Activated CD4-positive, alpha-beta T cell treated with anti-CD3 and anti-CD28 coated beads, Interleukin-2, Interleukin-4, amounts not matched to agents 100 ng/mL and 50 ng/mL, durations not matched to agents 16 hours and 8 hours (primary cell): ENCODE measurements around the gene HAUS3.

ENCODE experiments used
- DNase-seq: peaks from one replicate; pipeline ENCODE4 v3.0.0-alpha.2; 2020; ENCODE audit warnings: low spot score

The HAUS3 gene

DNA sequence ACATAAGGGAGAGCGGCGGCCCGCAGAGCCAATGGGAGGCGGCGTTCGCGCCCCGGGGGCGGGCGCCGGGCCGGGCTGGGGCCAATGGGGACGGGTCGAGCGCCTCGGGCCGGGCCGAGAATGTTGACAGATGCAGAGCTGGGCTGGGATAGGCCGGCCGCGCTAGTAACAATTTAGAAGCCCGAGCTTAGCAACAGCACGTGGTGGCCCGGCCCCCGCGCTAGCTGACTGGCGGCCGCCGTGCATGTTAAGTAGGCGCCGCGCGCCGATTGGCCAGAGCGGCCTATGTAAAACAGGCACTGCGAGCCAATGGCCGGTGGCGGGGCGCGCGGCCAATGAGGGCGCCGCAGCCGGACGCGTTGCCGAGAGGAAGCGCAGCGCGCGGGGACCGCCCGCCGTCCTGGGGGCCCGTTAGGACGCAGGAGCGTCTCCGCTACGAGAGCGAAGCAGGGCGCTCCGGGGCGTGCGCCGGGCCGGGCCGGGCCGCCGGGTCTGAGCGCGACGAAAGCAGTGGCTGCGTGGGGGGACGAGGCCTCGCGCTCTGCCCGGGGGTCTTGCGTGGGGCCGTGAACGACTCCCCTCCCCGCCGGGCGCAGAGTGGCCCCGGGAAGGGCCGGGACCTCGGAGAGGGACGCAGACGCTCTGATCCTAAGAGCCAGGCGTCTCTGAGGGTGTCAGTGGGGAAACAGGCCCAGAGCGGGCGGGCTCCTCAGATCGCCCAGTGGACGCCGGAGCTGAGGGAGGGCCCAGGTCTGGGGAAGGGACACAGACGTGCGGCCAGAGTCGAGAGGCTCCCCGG is 20.4 kb upstream of the HAUS3 start:
- peak; percentile 98 for DNase-seq

- no peak for DNase-seq
Observed at GRCh38 chr4:2261853-2262144, 19.9 kb upstream of the HAUS3 start, which contains the start of gene MXD4. MXD4 (minus strand) TSS chr4:2262109; CDS start chr4:2261980, 129 bp downstream.

GRCh38 chr4:2261110-2261852 is 19.4 kb upstream of the HAUS3 start:
- peak; percentile 26 for DNase-seq

DNA sequence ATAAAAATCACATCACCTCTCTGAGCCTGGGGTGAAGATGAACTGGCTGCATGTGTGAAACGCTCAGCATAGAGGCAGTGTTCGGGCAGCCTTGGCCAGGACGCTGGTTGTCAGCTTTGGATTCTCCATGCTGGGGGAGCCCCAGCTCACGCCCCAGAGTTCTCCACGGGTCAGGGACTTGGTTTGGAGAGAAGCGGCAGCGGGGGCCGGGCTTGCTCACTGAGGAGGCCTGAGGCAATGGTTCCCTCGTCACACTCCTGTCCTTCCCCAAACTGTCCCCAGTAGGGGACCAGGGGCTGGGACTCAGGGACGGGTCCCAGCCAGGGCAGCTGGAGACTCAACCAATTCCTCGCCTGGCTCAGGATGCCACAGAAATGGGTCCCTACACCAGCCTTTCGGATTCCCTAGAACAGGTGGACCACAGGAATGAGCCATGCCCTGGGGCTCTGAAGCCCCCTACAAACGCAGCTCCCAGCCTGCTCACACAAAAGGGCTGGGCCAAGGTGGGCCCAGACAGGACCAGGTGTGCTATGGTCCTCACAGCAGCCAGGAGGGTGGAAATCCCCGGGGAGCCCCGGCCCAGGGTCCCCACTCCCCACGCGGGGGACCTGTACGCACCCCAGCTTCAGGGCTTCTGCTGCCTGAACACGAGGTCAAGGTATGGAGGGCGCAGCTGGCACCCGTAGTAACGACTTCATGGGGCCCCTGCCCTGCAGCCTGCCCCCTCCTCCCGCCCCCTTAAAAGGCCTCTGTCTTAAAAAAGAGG is 18.6 kb upstream of the HAUS3 start:
- no peak for DNase-seq

DNA sequence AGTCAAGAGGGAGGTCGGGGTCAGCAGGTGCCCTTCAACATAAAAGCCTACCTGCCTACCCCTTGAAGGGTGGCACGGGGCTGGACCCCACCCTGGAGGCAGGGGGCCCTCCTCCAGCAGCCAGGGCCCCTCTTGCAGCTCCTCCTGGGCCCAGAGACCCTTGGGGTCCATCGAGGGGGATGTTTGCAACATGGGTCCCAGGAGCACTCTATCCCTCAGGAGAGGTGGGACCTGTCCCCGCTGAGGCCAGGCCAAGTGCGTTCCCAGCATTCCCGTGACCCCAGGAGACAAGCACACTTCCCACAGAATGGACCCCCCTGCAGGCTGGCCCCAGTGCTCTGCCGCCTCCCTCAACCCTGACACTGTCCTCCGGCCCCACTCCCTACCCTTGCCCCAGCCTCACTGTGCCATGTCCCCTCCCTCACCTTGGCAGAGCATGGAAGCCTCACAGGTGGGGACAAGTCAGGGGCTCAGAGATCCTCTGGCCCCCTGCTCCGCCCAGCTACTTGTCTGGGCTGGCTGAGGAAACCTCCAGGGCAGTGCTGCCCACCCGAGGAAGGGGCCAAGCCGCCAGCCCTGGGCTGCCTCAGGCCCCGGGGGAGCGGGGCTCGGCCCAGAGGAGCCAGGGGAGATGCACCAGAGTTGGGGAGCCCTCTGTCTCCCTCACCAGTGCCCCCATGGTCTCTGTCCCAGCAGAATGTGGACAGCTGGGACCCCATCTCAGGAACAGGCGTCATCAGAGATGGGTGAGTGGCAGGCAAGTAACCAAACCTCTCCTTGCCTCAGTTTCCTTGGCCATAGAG is 17.8 kb upstream of the HAUS3 start:
- no peak for DNase-seq

GRCh38 chr4:2259036-2259540 is 17.2 kb upstream of the HAUS3 start:
- no peak for DNase-seq

DNA sequence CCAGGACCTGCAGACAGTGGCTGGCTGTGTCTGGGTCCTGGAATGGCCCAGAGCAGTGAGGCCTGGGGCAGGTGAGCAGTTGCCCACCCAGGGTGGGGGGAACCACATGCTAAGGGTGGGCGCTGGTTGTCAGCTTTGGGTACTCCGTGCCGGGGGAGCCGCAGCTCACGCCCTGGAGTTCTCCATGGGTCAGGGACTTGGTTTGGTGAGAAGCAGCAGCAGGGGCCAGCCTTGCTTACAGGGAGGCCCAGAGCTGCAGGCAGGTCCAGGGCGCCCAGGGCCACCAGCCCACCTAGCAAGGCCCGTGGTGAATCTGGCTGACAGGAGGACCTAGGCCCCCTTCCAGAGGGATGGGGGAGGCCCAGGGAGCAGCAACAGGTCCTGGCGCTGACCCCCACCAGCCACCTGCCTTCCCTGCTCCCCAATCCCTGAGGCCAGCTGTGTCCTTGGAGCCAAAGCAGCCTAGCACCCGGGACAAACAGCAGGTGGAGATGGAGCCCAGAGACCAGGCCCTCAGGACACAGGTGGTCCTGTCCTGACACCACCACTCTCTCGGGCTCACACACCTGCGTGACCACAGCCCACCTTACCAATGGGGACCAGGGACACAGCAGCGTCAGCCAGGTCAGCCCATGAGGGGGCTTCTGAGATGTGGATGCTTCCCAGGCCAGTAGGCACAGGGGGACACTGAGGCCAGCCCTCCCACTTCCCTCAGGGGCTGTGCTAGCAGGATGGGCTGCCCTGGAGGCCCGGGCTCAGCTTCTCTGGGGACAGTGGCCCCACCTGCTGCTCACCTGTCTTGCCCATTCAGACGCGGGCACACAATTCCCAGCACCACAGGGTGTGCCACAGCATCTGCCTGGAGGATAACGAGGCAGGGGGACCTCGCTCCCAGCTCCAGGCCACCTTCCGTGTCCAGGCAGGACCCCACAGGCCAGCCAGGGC is 16.4 kb upstream of the HAUS3 start:
- DNase-seq, result no peak

GRCh38 chr4:2257361-2258081 is 15.6 kb upstream of the HAUS3 start:
- no peak for DNase-seq

- no peak for DNase-seq
Observed at GRCh38 chr4:2256781-2257191, 14.9 kb upstream of the HAUS3 start.

GRCh38 chr4:2256156-2256731 is 14.3 kb upstream of the HAUS3 start:
- DNase-seq, result no peak

DNA sequence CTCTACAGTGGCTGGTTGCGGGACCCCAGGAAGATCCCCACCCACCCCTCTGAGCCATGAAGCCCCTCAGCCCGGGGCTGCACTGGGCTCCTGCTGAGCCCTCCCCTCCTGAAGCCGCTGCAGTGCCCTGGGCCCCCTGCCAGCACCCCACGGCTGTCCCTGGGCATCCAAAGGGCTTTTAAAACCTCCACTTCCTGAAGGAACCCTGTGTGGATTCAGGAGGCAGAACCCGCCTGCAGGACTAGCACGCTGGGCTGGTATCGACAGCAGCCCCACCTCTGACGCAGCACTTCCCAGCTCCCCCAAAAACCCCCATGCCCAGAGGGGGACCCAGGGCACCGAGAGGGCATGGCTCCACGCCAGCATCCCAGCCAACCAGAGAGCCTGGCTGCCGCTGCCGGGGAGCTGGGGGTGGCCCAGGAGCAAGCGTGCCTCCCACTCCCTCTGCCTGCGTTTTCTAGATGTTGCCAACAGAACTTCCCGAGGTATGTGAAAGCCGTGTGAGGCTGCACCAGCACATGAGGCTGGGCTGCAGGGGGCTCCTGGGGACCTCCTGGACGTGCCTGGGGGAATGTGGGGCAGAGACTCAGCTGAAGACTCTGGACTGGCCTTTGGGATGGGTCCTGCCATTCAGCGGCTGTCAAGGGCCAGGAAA is 13.7 kb upstream of the HAUS3 start:
- no peak for DNase-seq

DNA sequence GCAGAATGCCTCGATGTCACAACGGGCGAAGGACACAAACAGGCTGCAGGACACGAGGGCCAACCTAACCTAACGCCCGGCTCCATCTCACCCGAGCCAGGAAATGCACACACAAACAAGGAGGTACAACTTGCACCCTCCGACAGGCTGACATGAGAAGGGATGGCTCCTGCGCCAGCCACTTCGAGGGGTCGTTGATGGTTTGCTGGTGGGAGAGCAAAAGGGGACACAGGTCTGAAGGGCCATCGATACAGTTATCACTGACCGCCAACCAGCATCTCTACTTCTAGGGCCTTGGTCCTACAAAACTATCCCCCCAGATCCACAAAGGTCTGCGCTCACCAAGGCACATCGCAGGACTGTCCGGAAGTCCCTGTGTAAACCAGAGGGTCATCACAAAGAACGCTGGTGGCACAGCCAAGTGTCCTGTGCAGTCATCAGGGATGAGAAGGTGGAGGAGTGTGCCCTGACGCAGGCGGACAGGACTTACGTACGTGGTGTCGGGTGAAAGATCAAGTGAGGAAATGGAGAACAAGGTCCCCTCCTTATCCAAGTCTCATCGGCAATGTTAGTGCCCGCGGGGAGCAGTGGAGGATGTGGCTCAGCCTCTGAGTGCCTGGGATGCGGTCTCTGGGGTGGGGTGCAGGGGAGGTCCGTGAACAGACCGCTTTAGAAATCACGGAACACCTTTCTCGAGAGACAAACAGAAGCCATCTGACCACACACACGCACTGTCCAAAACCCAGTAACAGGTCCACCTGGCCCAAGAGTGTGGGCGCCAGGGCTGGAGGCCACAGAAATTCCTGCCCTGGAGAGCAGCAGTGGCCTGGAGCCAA is 13.0 kb upstream of the HAUS3 start:
- no peak for DNase-seq

DNA sequence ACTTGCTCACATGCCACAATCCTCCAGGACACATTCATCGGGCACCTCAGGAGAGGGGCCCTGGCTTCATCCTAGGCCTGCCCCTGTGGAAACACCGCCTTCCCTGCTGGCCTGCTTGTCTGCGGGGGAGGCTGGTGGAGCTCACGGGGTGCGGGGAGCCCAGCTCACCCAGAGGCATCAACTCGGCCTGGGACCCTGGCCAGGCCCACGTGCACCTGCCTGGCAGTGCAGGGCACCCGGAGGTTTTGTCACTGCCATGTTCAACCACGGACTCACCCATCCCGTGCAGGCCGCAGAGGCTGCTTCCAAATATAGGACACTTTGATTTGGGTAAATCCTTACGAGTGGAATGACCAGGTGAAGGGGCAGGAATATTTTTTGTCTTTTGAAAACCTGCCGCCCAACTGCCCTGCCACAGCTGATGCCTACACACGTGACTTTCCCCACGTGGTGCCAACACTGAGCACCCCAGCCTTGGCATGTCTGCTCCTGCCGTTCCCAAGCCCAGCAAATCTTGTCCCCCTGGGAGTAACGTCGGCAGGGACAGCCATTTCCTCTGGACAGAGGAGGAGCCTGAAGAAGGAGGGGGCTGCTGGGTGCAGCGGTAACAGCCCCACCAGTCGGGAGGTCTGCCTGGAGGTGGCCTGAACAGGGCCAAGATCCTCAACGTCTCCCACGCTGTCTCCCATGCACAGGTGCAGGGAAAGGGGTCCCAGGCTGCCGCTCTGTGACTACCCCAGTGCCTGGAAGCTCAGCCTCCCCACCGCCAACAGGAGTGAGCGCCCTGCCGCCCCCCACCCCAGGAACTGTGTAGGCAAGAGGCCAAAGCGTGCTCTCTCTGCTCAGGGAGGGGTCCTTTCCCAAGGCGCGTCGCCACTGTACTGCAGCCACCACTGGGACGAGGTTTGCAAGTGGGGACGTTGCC is 11.5 kb upstream of the HAUS3 start:
- no peak for DNase-seq

DNA sequence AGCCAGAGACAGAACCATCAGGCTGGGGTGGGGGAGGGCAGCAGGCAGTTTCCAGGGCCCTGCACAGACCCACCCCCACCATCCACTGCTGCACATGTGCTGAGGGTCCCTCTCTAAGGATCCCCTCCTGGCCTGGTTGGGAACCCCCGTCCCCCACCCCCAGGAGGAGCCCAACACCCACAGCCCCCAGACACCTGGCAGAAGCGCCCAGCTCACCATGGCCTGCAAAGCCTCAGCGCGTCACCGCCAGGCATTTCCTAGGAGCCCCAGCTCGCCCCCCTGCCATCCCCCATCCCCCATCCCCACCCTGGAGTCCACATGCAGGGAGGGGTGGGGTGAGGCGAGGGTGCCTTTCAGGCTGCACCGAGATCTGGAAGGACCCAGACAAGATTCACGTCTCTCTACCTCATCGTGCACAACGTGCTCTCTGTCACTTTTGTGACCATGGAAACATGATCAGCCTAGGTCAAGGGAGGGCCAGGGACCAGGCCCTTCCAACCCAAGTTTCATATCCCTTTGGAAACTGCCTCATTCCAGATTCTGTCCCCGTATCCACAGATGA is 10.7 kb upstream of the HAUS3 start:
- DNase-seq, result no peak

DNA sequence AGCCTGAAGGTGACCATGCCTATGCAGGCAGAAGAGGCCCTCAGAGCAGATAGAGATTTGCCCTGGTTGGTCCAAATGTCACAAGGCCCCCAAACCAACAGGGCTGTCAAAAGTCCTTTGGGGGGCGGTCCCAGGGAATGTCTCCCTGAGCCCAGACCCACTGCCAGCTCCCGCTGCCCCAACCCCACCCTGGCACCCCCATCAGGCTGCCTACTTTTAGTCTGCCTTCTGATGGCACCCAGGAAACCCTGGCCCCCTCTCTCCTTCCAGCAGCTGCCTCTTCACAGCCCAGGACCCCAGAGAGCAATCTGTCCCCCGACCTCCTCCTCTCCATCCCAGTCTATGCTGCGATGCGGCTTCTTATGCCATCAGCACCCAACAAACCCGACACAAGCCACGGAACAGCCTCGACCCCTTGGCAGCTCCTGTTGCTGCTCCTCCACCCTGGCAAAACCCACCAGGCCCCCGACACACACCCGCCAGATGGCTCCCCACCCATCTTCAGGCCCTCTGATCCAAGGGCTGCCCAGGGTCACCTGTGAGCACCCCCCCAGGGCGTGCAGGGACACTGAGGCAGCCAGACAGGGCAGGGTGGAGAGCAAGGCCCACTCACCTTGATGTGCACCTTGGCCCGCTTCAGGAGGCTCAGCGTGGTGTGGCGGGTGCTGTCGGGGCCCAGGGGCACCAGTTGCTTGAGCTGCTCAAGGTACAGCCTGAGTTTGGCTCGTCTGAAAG is 10.0 kb upstream of the HAUS3 start:
- no peak for DNase-seq
